ENCODE results near the gene UBR3. TPM values are rescaled to one million over a fixed set of nuclear protein-coding genes. Genes with fewer than 3 reads are reported as not detected.

The UBR3 gene
- total and polyA plus RNA-seq, 2 of the 4 experiments (the other 2 are of a cell fraction), result 10.0 to 33.9 TPM

GRCh38 chr2:170113168-170113894 is 286.1 kb downstream of the UBR3 start:
- Histone ChIP-seq H3K36me3 (ENCODE audit: control insufficient read depth, insufficient read depth, low read length) (no peaks in the 10 kb centered on the region), H4K8ac (ENCODE audit: low read depth in 2 of 2, low read length in 2 of 2) (no peak overlapping the region), H3K4me1 (ENCODE audit: control insufficient read depth, insufficient read depth, low read length) (no peaks in the 10 kb centered on the region), H3K4me3 (ENCODE audit: insufficient read depth, low read depth, low read length) (no peak overlapping the region), H3K79me1 (ENCODE audit: low read depth in 1 of 2, low read length in 2 of 2) (no peaks in the 10 kb centered on the region), H2AK9ac (replicated peaks; ENCODE audit: low read depth, low read length, poor library complexity) (no peak overlapping the region), H2BK15ac (ENCODE audit: low read depth, low read length) (no peak overlapping the region), H3K56ac (ENCODE audit: extremely low read depth, insufficient read depth, low read length) (no peak overlapping the region), H3K4ac (ENCODE audit: low read depth, low read length) (no peak overlapping the region), H4K5ac (ENCODE audit: low read depth, low read length) (no peak overlapping the region), H3K27me3 (ENCODE audit: control insufficient read depth, insufficient read depth, low read length) (no peaks in the 10 kb centered on the region), H3K18ac (ENCODE audit: low read depth, low read length) (no peak overlapping the region), H3K27ac (ENCODE audit: insufficient read depth, low read length) (no peak overlapping the region), H3K9me3 (ENCODE audit: control insufficient read depth, insufficient read depth, low read length) (0 out of 2 replicates have a peak, but pooled peaks cover 2% of the 10 kb centered on the region), H2AFZ (replicated peaks; ENCODE audit: low read length, poor library complexity) (no peak overlapping the region), H2BK5ac (ENCODE audit: low read depth, low read length, poor library complexity, severe bottlenecking) (no peak overlapping the region), H2BK20ac (ENCODE audit: low read depth, low read length) (no peak overlapping the region), H4K20me1 (ENCODE audit: insufficient read depth, low read length) (no peaks in the 10 kb centered on the region), H2BK120ac (ENCODE audit: low read depth, low read length) (no peak overlapping the region), H3K23ac (ENCODE audit: low read depth, low read length) (no peak overlapping the region), H3K14ac (replicated peaks; ENCODE audit: low read depth, low read length) (no peak overlapping the region), H2AK5ac (ENCODE audit: low read depth, low read length) (no peak overlapping the region), H3K9me1 (ENCODE audit: insufficient read depth, low read length) (no peaks in the 10 kb centered on the region), H3K4me2 (ENCODE audit: low read depth, low read length) (no peak overlapping the region), H3K9ac (ENCODE audit: low read depth, low read length) (no peak overlapping the region), H4K91ac (ENCODE audit: insufficient read depth, low read depth, low read length) (no peak overlapping the region)
- DNase-seq, result no peak
- intact Hi-C loops (cut with micrococcal nuclease) (no loop called here), in situ Hi-C loops (cut with MboI; ENCODE audit: low sequenced_read_pairs) (no loop called here), dilution Hi-C loops (cut with HindIII; ENCODE audit: low sequenced_read_pairs, unreplicated experiment) (no loop called here)
- ChIA-PET POLR2A (ENCODE audit: unreplicated experiment) (no interaction called here), CTCF (no interaction called here)
- no TSS peak for BruUV-seq (replicated peaks)
- WGBS, 2 experiments (ENCODE audit: extremely low coverage in 2 of 2, insufficient read length in 1 of 2), result 0% methylated on average over 1 of the region's 4 CpGs; no CpG with 5 or more reads in 1 of the 2 experiments
- no peak for ATAC-seq (ENCODE audit: low read depth)
- no peak for TF ChIP-seq CEBPB (IDR thresholded peaks at IDR 0.05; ENCODE audit: low read depth, low read length)
- TF ChIP-seq RCOR1 (IDR thresholded peaks at IDR 0.05; ENCODE audit: insufficient replicate concordance, low read length), result no peak
- TF ChIP-seq CHD1 (IDR thresholded peaks at IDR 0.05; ENCODE audit: low read depth, low read length), result no peak
- no peak for TF ChIP-seq MAFK (IDR thresholded peaks at IDR 0.05; ENCODE audit: low read depth, low read length)
- TF ChIP-seq SMC3 (IDR thresholded peaks at IDR 0.05; ENCODE audit: low read depth, low read length), result no peak
- no peak for TF ChIP-seq MXI1 (IDR thresholded peaks at IDR 0.05; ENCODE audit: borderline replicate concordance, low read depth, low read length)
- TF ChIP-seq, protein P1, sequence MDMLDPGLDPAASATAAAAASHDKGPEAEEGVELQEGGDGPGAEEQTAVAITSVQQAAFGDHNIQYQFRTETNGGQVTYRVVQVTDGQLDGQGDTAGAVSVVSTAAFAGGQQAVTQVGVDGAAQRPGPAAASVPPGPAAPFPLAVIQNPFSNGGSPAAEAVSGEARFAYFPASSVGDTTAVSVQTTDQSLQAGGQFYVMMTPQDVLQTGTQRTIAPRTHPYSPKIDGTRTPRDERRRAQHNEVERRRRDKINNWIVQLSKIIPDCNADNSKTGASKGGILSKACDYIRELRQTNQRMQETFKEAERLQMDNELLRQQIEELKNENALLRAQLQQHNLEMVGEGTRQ (IDR thresholded peaks at IDR 0.05; ENCODE audit: low read depth, low read length), result no peak
- TF ChIP-seq, protein P2, sequence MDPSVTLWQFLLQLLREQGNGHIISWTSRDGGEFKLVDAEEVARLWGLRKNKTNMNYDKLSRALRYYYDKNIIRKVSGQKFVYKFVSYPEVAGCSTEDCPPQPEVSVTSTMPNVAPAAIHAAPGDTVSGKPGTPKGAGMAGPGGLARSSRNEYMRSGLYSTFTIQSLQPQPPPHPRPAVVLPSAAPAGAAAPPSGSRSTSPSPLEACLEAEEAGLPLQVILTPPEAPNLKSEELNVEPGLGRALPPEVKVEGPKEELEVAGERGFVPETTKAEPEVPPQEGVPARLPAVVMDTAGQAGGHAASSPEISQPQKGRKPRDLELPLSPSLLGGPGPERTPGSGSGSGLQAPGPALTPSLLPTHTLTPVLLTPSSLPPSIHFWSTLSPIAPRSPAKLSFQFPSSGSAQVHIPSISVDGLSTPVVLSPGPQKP (IDR thresholded peaks at IDR 0.05; ENCODE audit: borderline replicate concordance, low read depth, low read length), result no peak
- no peak for TF ChIP-seq FOS (IDR thresholded peaks at IDR 0.05; ENCODE audit: low read depth, low read length)
- no peak for TF ChIP-seq NFE2L2 (IDR thresholded peaks at IDR 0.05; ENCODE audit: low read depth, low read length)
- no peak for TF ChIP-seq POLR2A (IDR thresholded peaks at IDR 0.05; ENCODE audit: low read depth, low read length)
